ENCODE data around the gene PRKAG1. TPM values are rescaled to one million over a fixed set of nuclear protein-coding genes. Genes with fewer than 3 reads are reported as not detected.

Gene PRKAG1
- total RNA-seq, 4 donors from 2014 or later = 34.1 to 42.2 (median 37.9) TPM

GRCh38 chr12:48970702-48971334, 47.8 kb downstream of the PRKAG1 start:
- TF ChIP-seq, protein P1, sequence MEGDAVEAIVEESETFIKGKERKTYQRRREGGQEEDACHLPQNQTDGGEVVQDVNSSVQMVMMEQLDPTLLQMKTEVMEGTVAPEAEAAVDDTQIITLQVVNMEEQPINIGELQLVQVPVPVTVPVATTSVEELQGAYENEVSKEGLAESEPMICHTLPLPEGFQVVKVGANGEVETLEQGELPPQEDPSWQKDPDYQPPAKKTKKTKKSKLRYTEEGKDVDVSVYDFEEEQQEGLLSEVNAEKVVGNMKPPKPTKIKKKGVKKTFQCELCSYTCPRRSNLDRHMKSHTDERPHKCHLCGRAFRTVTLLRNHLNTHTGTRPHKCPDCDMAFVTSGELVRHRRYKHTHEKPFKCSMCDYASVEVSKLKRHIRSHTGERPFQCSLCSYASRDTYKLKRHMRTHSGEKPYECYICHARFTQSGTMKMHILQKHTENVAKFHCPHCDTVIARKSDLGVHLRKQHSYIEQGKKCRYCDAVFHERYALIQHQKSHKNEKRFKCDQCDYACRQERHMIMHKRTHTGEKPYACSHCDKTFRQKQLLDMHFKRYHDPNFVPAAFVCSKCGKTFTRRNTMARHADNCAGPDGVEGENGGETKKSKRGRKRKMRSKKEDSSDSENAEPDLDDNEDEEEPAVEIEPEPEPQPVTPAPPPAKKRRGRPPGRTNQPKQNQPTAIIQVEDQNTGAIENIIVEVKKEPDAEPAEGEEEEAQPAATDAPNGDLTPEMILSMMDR (IDR thresholded peaks at IDR 0.05) = no peak
- TF ChIP-seq POLR2A (IDR thresholded peaks at IDR 0.05) = no peak
- H3K9me3 ChIP-seq = no peaks in the 10 kb centered on the region
- H3K36me3 ChIP-seq = no peaks in the 10 kb centered on the region
- peaks cover 0 to 27% (median 20%) of the 10 kb centered on the region in 4 donors for H3K4me1 ChIP-seq
- DNase-seq = no peak
- peak overlapping the region in 1 of 4 donors; percentile 31 for H3K4me3 ChIP-seq
- peaks cover 0 to 46% of the 10 kb centered on the region in 2 donors for H3K27me3 ChIP-seq
- no peak overlapping the region for H3K27ac ChIP-seq

- peaks cover 0 to 27% (median 20%) of the 10 kb centered on the region in 4 donors for H3K4me1 ChIP-seq
- TF ChIP-seq, protein P1 (IDR thresholded peaks at IDR 0.05) = no peak
- TF ChIP-seq POLR2A (IDR thresholded peaks at IDR 0.05) = no peak
- H3K36me3 ChIP-seq = no peaks in the 10 kb centered on the region
- H3K9me3 ChIP-seq = no peaks in the 10 kb centered on the region
- H3K4me3 ChIP-seq = peak overlapping the region in 3 of 4 donors; percentile 22 to 33 (median 22)
- H3K27ac ChIP-seq = no peak overlapping the region
- DNase-seq = no peak
- H3K27me3 ChIP-seq = peaks cover 0 to 46% of the 10 kb centered on the region in 2 donors
These were observed 48.5 kb downstream of the PRKAG1 start for GRCh38 chr12:48969833-48970701.

DNA sequence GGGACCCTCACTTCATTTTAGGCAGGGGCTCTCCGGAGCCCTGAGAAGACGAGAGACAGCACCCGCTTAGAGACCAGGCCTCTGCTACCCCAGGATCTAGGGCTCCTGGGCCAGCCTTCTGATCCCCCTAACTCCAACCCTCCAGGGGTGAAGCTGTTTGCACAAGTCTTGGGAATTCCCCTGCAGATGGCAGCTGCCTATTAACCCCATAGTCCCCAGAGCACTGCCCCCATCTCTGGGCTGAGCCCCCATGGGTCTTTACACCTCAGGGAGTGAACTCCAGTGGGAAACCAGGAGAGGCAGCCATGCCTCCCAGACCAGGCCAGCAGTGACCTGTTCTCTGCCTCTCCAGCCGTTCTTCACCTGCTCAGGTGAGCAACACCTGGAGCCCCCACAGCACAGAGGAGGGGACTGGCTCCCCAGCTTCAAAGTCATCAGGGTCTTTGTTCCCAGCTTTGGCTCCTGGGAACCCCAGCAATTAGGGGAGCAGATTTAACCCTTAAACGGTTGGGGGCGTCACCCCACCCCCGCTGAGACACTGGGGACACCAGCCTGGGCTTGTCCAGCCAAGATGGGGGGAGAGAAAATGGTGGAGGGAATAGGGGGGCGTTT, 49.3 kb downstream of the PRKAG1 start:
- peak overlapping the region in 1 of 4 donors; percentile 22 for H3K4me3 ChIP-seq
- no peaks in the 10 kb centered on the region for H3K9me3 ChIP-seq
- H3K4me1 ChIP-seq = peaks cover 0 to 27% (median 20%) of the 10 kb centered on the region in 4 donors
- H3K36me3 ChIP-seq = no peaks in the 10 kb centered on the region
- no peak for DNase-seq
- no peak overlapping the region for H3K27ac ChIP-seq
- no peak for TF ChIP-seq POLR2A (IDR thresholded peaks at IDR 0.05)
- TF ChIP-seq, protein P1 (IDR thresholded peaks at IDR 0.05) = no peak
- H3K27me3 ChIP-seq = peaks cover 0 to 44% of the 10 kb centered on the region in 2 donors

DNA sequence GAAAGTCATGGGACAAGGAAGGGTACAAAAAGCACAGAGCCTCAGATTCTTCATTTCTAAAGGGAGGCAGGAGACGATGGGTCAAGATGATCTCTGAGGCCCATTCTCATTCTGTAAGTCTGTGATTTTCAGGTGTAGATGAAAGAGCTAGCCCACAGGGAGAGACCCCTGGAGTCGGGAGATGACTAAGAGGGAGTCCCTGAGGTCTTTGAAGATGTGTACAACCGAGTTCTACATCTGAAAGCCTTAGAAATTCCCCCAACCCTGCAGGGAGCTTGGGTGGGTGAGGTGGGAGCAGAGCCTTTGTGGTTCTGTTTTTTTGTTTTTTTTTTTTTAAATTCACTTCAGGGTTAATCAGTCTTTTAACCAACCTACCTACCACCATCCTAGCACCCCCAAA, 50.1 kb downstream of the PRKAG1 start:
- no peak overlapping the region for H3K27ac ChIP-seq

DNA sequence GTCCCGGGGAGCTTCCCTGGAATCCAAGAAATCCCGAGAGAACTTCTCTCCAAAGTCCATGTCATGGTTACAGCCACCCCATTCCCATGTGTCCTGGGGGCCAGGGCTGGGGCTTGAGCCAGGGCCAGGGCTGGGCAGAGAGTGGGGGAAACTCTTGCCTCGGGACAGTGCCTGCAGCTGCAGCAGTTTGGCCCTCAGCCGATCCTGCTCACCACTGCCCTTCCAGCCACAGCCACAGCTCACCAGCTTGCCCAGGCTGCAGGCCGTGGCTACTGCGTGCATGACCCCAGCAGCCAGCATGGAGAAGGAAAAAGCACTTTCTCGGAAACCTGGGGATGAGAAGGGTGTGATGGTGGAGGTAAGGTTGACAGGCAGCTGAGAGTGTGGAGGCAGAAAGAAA, 50.6 kb downstream of the PRKAG1 start:
- no peak overlapping the region for H3K27ac ChIP-seq
- DNase-seq = no peak
- H3K9me3 ChIP-seq = no peaks in the 10 kb centered on the region
- peaks cover 0 to 33% of the 10 kb centered on the region in 2 donors for H3K27me3 ChIP-seq
- H3K36me3 ChIP-seq = no peaks in the 10 kb centered on the region
- H3K4me3 ChIP-seq = no peak overlapping the region
- TF ChIP-seq, protein P1 (IDR thresholded peaks at IDR 0.05) = no peak
- TF ChIP-seq POLR2A (IDR thresholded peaks at IDR 0.05) = no peak
- H3K4me1 ChIP-seq = peaks cover 0 to 27% (median 20%) of the 10 kb centered on the region in 4 donors

More for the DNA sequence above, 50.1 kb downstream of the PRKAG1 start:
- TF ChIP-seq, protein P1 (IDR thresholded peaks at IDR 0.05) = no peak
- no peak for TF ChIP-seq POLR2A (IDR thresholded peaks at IDR 0.05)
- H3K36me3 ChIP-seq = no peaks in the 10 kb centered on the region
- no peaks in the 10 kb centered on the region for H3K9me3 ChIP-seq
- no peak for DNase-seq
- no peak overlapping the region for H3K4me3 ChIP-seq
- H3K27me3 ChIP-seq = peaks cover 0 to 36% of the 10 kb centered on the region in 2 donors
- peaks cover 0 to 27% (median 20%) of the 10 kb centered on the region in 4 donors for H3K4me1 ChIP-seq

All from Peyer's patch (tissue), 4 donors.